Endodermal cell (in vitro differentiated cells): ENCODE data around the gene CD34. TPM values are rescaled to one million over a fixed set of nuclear protein-coding genes. Genes with fewer than 3 reads are reported as not detected.
"Not testable (repeated sequence)": the region's sequence is repeated elsewhere in the genome, so short reads cannot be mapped to it uniquely, and the experiment has no call there.

Experiments
- DNase-seq: peaks from one replicate; pipeline ENCODE4 v3.0.0-alpha.2; 2017
- H3K27ac ChIP-seq: 2 replicates; pipeline ENCODE4 v1.5.1; 2013; ENCODE audit warnings: mild to moderate bottlenecking, low read depth, low read length, moderate library complexity
- H3K27me3 ChIP-seq: 2 replicates; pipeline ENCODE4 v1.6.1; 2013; ENCODE audit warnings: mild to moderate bottlenecking, low read length, moderate library complexity; ENCODE audit not compliant: insufficient read depth, control insufficient read depth, poor library complexity, severe bottlenecking
- H3K36me3 ChIP-seq: 2 replicates; pipeline ENCODE4 v1.7.0; 2013; ENCODE audit warnings: mild to moderate bottlenecking, low read length, moderate library complexity; ENCODE audit not compliant: control insufficient read depth, insufficient read depth
- H3K4me1 ChIP-seq: one replicate; pipeline ENCODE4 v1.7.0; 2013; ENCODE audit warnings: low read length; ENCODE audit not compliant: control insufficient read depth, insufficient read depth
- H3K4me3 ChIP-seq: 2 replicates; pipeline ENCODE4 v1.5.1; 2013; ENCODE audit warnings: mild to moderate bottlenecking, low read length, moderate library complexity
- H3K9ac ChIP-seq: 2 replicates; pipeline ENCODE4 v1.6.1; 2013; ENCODE audit warnings: mild to moderate bottlenecking, low read length, moderate library complexity; ENCODE audit not compliant: poor library complexity, severe bottlenecking; ENCODE audit errors: extremely low read depth
- H3K9me3 ChIP-seq: 2 replicates; pipeline ENCODE4 v1.6.1; 2013; ENCODE audit warnings: mild to moderate bottlenecking, low read length, moderate library complexity; ENCODE audit not compliant: control insufficient read depth
- H3K27ac Mint-ChIP-seq: 2 replicates; pipeline ENCODE4 v1.8.0; 2020; ENCODE audit warnings: mixed read lengths
- H3K27me3 Mint-ChIP-seq: 2 replicates; pipeline ENCODE4 v1.8.0; 2021; ENCODE audit warnings: mild to moderate bottlenecking, mixed read lengths; ENCODE audit not compliant: insufficient read depth
- H3K36me3 Mint-ChIP-seq: 2 replicates; pipeline ENCODE4 v1.8.0; 2020; ENCODE audit warnings: low read depth, mixed read lengths
- H3K4me1 Mint-ChIP-seq: 2 replicates; pipeline ENCODE4 v1.8.0; 2020; ENCODE audit warnings: mixed read lengths
- H3K4me3 Mint-ChIP-seq: 2 replicates; pipeline ENCODE4 v1.8.0; 2020; ENCODE audit warnings: mild to moderate bottlenecking, moderate library complexity, mixed read lengths
- H3K9me3 Mint-ChIP-seq: 2 replicates; pipeline ENCODE4 v1.8.0; 2020; ENCODE audit warnings: mild to moderate bottlenecking, mixed read lengths
- CTCF ChIP-seq: fragments of 200-600 bp; sonication (generic); conservative IDR thresholded peaks from 2 replicates; pipeline ENCODE4 v1.5.0; 2021; ENCODE audit warnings: antibody characterized with exemption, mild to moderate bottlenecking
- WGBS, 2 experiments: methylation state at CpG; one replicate each; pipeline versions ENCODE4 v1.1.5 to v1.1.7; 2013; ENCODE audit warnings: missing lambda C conversion rate in 2 of 2, mixed read lengths in 1 of 2; ENCODE audit not compliant: insufficient coverage in 1 of 2, insufficient read length in 1 of 2; 5-methylcytosine and 5-hydroxymethylcytosine counted together
- total RNA-seq, 2 donors: library from RNA; stranded (reverse); fragmentation: NEBNext Ultra II Directional in 1 of 2; extraction: Animal tissue kit (Norgen Biotek cat#: 25700) in 1 of 2; gene quantifications; 2 replicates in 1 of 2; 3 replicates in 1 of 2; pipeline ENCODE4 v1.2.1, GENCODE V29; 2021

CD34 gene
- total RNA-seq, 2 donors from 2014 or later = 1.6 to 6.9 TPM

GRCh38 chr1:207946756-207947155, 35.8 kb upstream of the CD34 start:
- H3K27ac ChIP-seq = no peak overlapping the region
- TF ChIP-seq CTCF = no peak
- no peaks in the 10 kb centered on the region for H3K9me3 ChIP-seq
- no peak for DNase-seq
- Mint-ChIP-seq H3K4me1 (peaks cover 8% of the 10 kb centered on the region), H3K27me3 (no peaks in the 10 kb centered on the region), H3K4me3 (no peak overlapping the region), H3K9me3 (no peaks in the 10 kb centered on the region), H3K27ac (no peak overlapping the region), H3K36me3 (no peaks in the 10 kb centered on the region)
- no peaks in the 10 kb centered on the region for H3K36me3 ChIP-seq
- H3K4me1 ChIP-seq = peaks cover 17% of the 10 kb centered on the region
- no peaks in the 10 kb centered on the region for H3K27me3 ChIP-seq
- H3K4me3 ChIP-seq = no peak overlapping the region
- H3K9ac ChIP-seq = no peak overlapping the region
- 86 to 100% methylated on average over 1 of the region's 1 CpG for WGBS, 2 experiments

- peaks cover 11% of the 10 kb centered on the region for H3K4me1 ChIP-seq
- H3K9ac ChIP-seq = no peak overlapping the region
- H3K27ac ChIP-seq = no peak overlapping the region
- Mint-ChIP-seq H3K27ac (no peak overlapping the region), H3K36me3 (no peaks in the 10 kb centered on the region), H3K4me1 (peaks cover 8% of the 10 kb centered on the region), H3K9me3 (no peaks in the 10 kb centered on the region), H3K4me3 (no peak overlapping the region), H3K27me3 (no peaks in the 10 kb centered on the region)
- 81 to 83% methylated on average over 2 to 3 of the region's 3 CpGs for WGBS, 2 experiments
- H3K27me3 ChIP-seq = no peaks in the 10 kb centered on the region
- TF ChIP-seq CTCF = no peak
- no peak for DNase-seq
- H3K36me3 ChIP-seq = no peaks in the 10 kb centered on the region
- no peak overlapping the region for H3K4me3 ChIP-seq
- H3K9me3 ChIP-seq = no peaks in the 10 kb centered on the region
Observed at GRCh38 chr1:207944571-207944970, 33.6 kb upstream of the CD34 start.

GRCh38 chr1:207942337-207942741, 31.4 kb upstream of the CD34 start:
- H3K36me3 ChIP-seq, H3K27me3 Mint-ChIP-seq, H3K4me3 Mint-ChIP-seq, H3K27ac Mint-ChIP-seq, H3K4me1 Mint-ChIP-seq, H3K9me3 Mint-ChIP-seq, H3K9ac ChIP-seq, H3K4me1 ChIP-seq, H3K36me3 Mint-ChIP-seq, H3K4me3 ChIP-seq, H3K27me3 ChIP-seq, DNase-seq, H3K27ac ChIP-seq, H3K9me3 ChIP-seq: not testable (repeated sequence)
- 94 to 97% methylated on average over 11 to 14 of the region's 14 CpGs for WGBS, 2 experiments

- Histone ChIP-seq H3K4me3 (no peak overlapping the region), H3K27me3 (no peaks in the 10 kb centered on the region), H3K27ac (no peak overlapping the region), H3K36me3 (no peaks in the 10 kb centered on the region), H3K9ac (no peak overlapping the region), H3K4me1 (no peaks in the 10 kb centered on the region), H3K9me3 (no peaks in the 10 kb centered on the region)
- 78 to 80% methylated on average over 7 of the region's 7 CpGs for WGBS, 2 experiments
- H3K36me3 Mint-ChIP-seq = no peaks in the 10 kb centered on the region
- no peak for TF ChIP-seq CTCF
- H3K9me3 Mint-ChIP-seq = no peaks in the 10 kb centered on the region
- H3K27ac Mint-ChIP-seq = no peak overlapping the region
- peaks cover 3% of the 10 kb centered on the region for H3K27me3 Mint-ChIP-seq
- DNase-seq = no peak
- H3K4me3 Mint-ChIP-seq = no peak overlapping the region
- no peaks in the 10 kb centered on the region for H3K4me1 Mint-ChIP-seq
Observed at GRCh38 chr1:207941665-207942064, 30.7 kb upstream of the CD34 start.
